OCI-LY1 (cell line): ENCODE data around the gene ERCC8.

Source experiments
- CTCF ChIP-seq: fragments of 200-600 bp; sonication (generic), shearing (Covaris generic); IDR thresholded peaks from 2 replicates; pipeline ENCODE4 v1.5.1; 2017; ENCODE audit warnings: mild to moderate bottlenecking, antibody characterized with exemption, low read length, moderate library complexity, mixed read lengths
- EZH2 ChIP-seq: fragments of 200-600 bp; sonication (generic), shearing (Covaris generic); IDR thresholded peaks from 2 replicates; pipeline ENCODE4 v1.8.0; 2017; ENCODE audit warnings: borderline replicate concordance, mixed run types, mild to moderate bottlenecking, antibody characterized with exemption, low read length, moderate library complexity, mixed read lengths

- TF ChIP-seq CTCF: no peak
- TF ChIP-seq EZH2: no peak
Measured at GRCh38 chr5:60896991-60897390, 47.9 kb downstream of the ERCC8 start.
